ENCODE results near the gene EXOC6B.
"Not testable (repeated sequence)": the region's sequence is repeated elsewhere in the genome, so short reads cannot be mapped to it uniquely, and the experiment has no call there.

Gene EXOC6B

DNA sequence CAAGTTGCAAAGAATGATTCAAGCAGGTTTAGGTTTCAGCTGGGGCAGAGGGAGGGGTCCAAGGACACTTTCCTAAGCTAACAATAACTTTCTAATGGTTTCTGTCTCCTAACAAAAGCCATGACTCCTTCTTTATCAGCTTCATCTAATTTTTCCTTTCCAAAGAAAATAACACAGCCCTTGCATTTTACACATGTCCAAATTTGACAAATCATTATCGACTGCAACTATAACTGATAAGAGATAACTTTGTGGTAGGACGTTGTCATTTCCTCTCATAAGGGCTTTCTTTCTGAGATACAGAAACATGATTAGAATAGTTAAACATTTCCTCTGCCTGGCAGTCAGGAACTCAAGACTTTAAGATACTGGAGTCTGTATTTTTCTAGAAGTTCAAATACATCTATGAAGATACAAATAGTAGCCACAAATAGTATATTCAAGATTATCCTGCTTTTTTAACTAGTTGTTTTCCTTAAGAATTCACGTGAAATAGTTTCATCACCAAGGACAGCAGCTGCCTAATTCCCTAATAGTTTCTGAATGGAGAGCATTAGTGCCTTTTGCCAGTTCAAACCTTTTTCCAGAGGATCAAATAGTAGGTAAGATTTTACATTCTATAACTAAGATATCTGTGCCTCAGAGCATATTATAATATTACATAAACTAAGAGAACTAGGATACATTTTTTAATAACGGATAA is 263.2 kb downstream of the EXOC6B start:
- TF ChIP-seq, protein P1, sequence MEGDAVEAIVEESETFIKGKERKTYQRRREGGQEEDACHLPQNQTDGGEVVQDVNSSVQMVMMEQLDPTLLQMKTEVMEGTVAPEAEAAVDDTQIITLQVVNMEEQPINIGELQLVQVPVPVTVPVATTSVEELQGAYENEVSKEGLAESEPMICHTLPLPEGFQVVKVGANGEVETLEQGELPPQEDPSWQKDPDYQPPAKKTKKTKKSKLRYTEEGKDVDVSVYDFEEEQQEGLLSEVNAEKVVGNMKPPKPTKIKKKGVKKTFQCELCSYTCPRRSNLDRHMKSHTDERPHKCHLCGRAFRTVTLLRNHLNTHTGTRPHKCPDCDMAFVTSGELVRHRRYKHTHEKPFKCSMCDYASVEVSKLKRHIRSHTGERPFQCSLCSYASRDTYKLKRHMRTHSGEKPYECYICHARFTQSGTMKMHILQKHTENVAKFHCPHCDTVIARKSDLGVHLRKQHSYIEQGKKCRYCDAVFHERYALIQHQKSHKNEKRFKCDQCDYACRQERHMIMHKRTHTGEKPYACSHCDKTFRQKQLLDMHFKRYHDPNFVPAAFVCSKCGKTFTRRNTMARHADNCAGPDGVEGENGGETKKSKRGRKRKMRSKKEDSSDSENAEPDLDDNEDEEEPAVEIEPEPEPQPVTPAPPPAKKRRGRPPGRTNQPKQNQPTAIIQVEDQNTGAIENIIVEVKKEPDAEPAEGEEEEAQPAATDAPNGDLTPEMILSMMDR (IDR thresholded peaks at IDR 0.05; ENCODE audit: low read depth, low read length) = no peak
- no peak for TF ChIP-seq EZH2phosphoT487 (IDR thresholded peaks at IDR 0.05; ENCODE audit: low read depth)
- Histone ChIP-seq H3K9me3 (ENCODE audit: insufficient read depth, low read length) (no peaks in the 10 kb centered on the region), H3K4me1 (ENCODE audit: low read length) (no peaks in the 10 kb centered on the region), H3K79me2 (ENCODE audit: low read length) (no peaks in the 10 kb centered on the region), H4K20me1 (ENCODE audit: insufficient read depth, low read length) (no peaks in the 10 kb centered on the region), H2AFZ (ENCODE audit: low read depth, low read length) (no peak overlapping the region), H3K4me3 (ENCODE audit: low read length) (no peak overlapping the region), H3K27ac (ENCODE audit: low read length) (no peak overlapping the region), H3K36me3 (replicated peaks; ENCODE audit: low read depth, low read length) (no peaks in the 10 kb centered on the region), H3K4me2 (ENCODE audit: low read length) (no peak overlapping the region), H3K9ac (ENCODE audit: low read length) (no peak overlapping the region), H3K27me3 (ENCODE audit: low read depth, low read length) (no peaks in the 10 kb centered on the region)

DNA sequence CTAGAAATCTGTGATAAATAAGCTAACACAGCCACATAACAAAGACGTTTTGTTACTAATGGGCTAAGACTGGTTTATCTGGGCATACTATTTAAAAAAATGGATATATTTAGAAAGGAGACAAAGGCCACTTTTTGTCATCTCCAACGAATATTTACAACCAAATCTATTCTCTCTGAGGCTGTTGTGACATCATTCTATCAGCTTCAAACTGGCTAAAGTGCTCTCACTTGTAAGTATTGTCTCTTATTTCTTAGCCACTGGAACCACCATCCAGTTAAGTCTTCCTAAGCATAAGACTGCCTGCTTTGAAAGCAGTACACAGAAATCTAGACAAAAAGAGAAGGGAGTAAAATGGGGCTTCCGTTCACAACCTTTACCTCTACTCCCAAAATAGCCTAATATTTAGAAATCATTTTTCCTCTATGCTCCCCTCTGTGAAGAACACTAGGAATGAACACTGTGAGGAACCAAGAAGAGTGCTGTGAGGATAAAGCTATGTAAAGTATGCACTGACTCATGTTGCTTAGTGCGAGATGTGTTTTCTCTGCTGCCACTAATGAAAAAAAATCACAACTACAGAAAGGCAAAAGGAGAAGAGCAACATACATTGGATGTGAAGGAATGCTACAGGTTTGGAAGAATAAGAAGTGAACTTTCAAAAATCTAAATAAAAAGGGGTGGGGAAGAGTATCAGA is 264.1 kb downstream of the EXOC6B start:
- H3K36me3 ChIP-seq (replicated peaks; ENCODE audit: low read depth, low read length) = no peaks in the 10 kb centered on the region
- no peaks in the 10 kb centered on the region for H3K4me1 ChIP-seq (ENCODE audit: low read length)
- H3K9ac ChIP-seq (ENCODE audit: low read length) = no peak overlapping the region
- no peak overlapping the region for H3K4me3 ChIP-seq (ENCODE audit: low read length)
- H3K79me2 ChIP-seq (ENCODE audit: low read length) = no peaks in the 10 kb centered on the region
- H3K27me3 ChIP-seq (ENCODE audit: low read depth, low read length) = no peaks in the 10 kb centered on the region
- H4K20me1 ChIP-seq (ENCODE audit: insufficient read depth, low read length) = no peaks in the 10 kb centered on the region
- TF ChIP-seq, protein P1 (IDR thresholded peaks at IDR 0.05; ENCODE audit: low read depth, low read length) = no peak
- no peaks in the 10 kb centered on the region for H3K9me3 ChIP-seq (ENCODE audit: insufficient read depth, low read length)
- no peak overlapping the region for H3K4me2 ChIP-seq (ENCODE audit: low read length)
- no peak overlapping the region for H2AFZ ChIP-seq (ENCODE audit: low read depth, low read length)
- no peak overlapping the region for H3K27ac ChIP-seq (ENCODE audit: low read length)

DNA sequence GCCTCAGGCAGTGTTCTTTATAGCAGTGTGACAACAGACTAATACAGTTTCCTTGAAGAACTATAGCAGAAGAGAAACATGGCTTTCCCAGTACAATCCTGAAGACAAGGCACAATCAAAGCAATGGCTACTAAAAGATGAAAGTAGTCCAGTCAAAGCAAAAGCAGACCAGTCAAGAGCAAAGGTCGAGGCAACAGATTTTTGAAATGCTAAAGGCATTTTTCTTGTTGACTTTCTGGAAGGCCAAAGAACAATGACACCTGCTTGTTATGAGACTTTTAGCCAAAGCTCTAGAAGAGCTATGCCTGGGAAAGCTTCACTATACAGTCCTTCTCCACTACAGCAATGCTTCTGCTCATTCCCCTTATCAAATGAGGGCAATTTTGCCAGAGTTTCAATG is 269.9 kb downstream of the EXOC6B start:
- Histone ChIP-seq H3K36me3 (replicated peaks; ENCODE audit: low read depth, low read length) (no peaks in the 10 kb centered on the region), H3K9me3 (ENCODE audit: insufficient read depth, low read length) (no peaks in the 10 kb centered on the region), H3K4me1 (ENCODE audit: low read length) (no peaks in the 10 kb centered on the region), H3K27me3 (ENCODE audit: low read depth, low read length) (no peaks in the 10 kb centered on the region), H3K9ac (ENCODE audit: low read length) (no peak overlapping the region), H3K27ac (ENCODE audit: low read length) (no peak overlapping the region), H4K20me1 (ENCODE audit: insufficient read depth, low read length) (no peaks in the 10 kb centered on the region), H3K79me2 (ENCODE audit: low read length) (no peaks in the 10 kb centered on the region), H3K4me2 (ENCODE audit: low read length) (no peak overlapping the region), H3K4me3 (ENCODE audit: low read length) (no peak overlapping the region), H2AFZ (ENCODE audit: low read depth, low read length) (no peak overlapping the region)
- TF ChIP-seq, protein P1 (IDR thresholded peaks at IDR 0.05; ENCODE audit: low read depth, low read length) = no peak
- TF ChIP-seq EZH2phosphoT487 (IDR thresholded peaks at IDR 0.05; ENCODE audit: low read depth) = no peak

DNA sequence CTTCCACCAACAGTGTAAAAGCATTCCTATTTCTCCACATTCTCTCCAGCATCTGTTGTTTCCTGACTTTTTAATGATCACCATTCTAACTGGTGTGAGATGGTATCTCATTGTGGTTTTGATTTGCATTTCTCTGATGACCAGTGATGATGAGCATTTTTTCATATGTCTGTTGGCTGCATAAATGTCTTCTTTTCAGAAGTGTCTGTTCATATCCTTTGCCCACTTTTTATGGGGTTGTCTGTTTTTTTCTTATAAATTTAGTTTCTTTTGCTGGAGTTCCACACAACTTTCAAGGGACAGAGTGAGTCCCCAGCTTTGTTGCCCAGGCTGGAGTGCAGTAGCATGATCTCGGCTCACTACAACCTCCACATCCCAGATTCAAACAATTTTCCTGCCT is 270.5 kb downstream of the EXOC6B start:
- not testable (repeated sequence) for H4K20me1 ChIP-seq (ENCODE audit: insufficient read depth, low read length); H3K79me2 ChIP-seq (ENCODE audit: low read length); H3K4me3 ChIP-seq (ENCODE audit: low read length); H3K27me3 ChIP-seq (ENCODE audit: low read depth, low read length); H3K9ac ChIP-seq (ENCODE audit: low read length); H2AFZ ChIP-seq (ENCODE audit: low read depth, low read length); H3K9me3 ChIP-seq (ENCODE audit: insufficient read depth, low read length); H3K27ac ChIP-seq (ENCODE audit: low read length); H3K4me1 ChIP-seq (ENCODE audit: low read length); H3K36me3 ChIP-seq (replicated peaks; ENCODE audit: low read depth, low read length); H3K4me2 ChIP-seq (ENCODE audit: low read length)

DNA sequence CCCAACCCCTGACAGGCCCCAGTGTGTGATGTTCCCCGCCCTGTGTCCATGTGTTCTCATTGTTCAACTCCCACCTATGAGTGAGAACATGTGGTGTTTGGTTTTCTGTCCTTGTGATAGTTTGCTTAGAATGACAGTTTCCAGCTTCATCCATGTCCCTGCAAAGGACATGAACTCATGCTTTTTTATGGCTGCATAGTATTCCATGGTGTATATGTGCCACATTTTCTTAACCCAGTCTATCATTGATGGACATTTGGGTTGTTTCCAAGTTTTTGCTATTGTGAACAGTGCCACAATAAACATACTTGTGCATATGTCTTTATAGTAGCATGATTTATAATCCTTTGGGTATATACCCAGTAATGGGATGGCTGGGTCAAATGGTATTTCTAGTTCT is 270.9 kb downstream of the EXOC6B start:
- H3K4me1 ChIP-seq (ENCODE audit: low read length); H3K9me3 ChIP-seq (ENCODE audit: insufficient read depth, low read length); H4K20me1 ChIP-seq (ENCODE audit: insufficient read depth, low read length); H3K27me3 ChIP-seq (ENCODE audit: low read depth, low read length); H3K36me3 ChIP-seq (replicated peaks; ENCODE audit: low read depth, low read length); H3K27ac ChIP-seq (ENCODE audit: low read length); H3K79me2 ChIP-seq (ENCODE audit: low read length); H2AFZ ChIP-seq (ENCODE audit: low read depth, low read length); H3K9ac ChIP-seq (ENCODE audit: low read length); H3K4me2 ChIP-seq (ENCODE audit: low read length); H3K4me3 ChIP-seq (ENCODE audit: low read length): not testable (repeated sequence)
